Sigmoid colon (tissue), 7 donors: ENCODE measurements around the gene AIM2. TPM values are rescaled to one million over a fixed set of nuclear protein-coding genes. Genes with fewer than 3 reads are reported as not detected.

Experiments
- DNase-seq: peaks from one replicate; pipeline ENCODE4 v3.0.0-alpha.2; 2019
- H3K27ac ChIP-seq, 4 donors: fragments of 200-600 bp; sonication (generic); one replicate each; pipeline ENCODE4 v1.5.1; 2016 to 2019; ENCODE audit warnings: mild to moderate bottlenecking in 1 of 4
- H3K27me3 ChIP-seq, 3 donors: fragments of 200-600 bp; sonication (generic); one replicate each; pipeline ENCODE4 v1.5.1; 2019; ENCODE audit warnings: mild to moderate bottlenecking in 1 of 3
- H3K36me3 ChIP-seq, 4 donors: fragments of 200-600 bp; sonication (generic); one replicate each; pipeline ENCODE4 v1.5.1; 2016 to 2019
- H3K4me1 ChIP-seq, 4 donors: fragments of 200-600 bp; sonication (generic); one replicate each; pipeline ENCODE4 v1.5.1; 2017 to 2019
- H3K4me3 ChIP-seq, 4 donors: fragments of 200-600 bp; sonication (generic); one replicate each; pipeline ENCODE4 v1.5.1; 2017 to 2019; ENCODE audit warnings: mild to moderate bottlenecking in 2 of 4, moderate library complexity in 1 of 4
- H3K9me3 ChIP-seq, 4 donors: fragments of 200-600 bp in 3 of 4; sonication (generic) in 3 of 4; one replicate each; pipeline versions ENCODE4 v1.5.1 to v1.6.1; 2013 to 2019
- CTCF ChIP-seq, 4 experiments: fragments of 450-650 bp in 3 of 4; fragments of 200-600 bp in 1 of 4; IDR thresholded peaks; one replicate each; pipeline ENCODE4 v1.5.1; 2016 to 2019; ENCODE audit warnings: antibody characterized with exemption in 4 of 4, mild to moderate bottlenecking in 3 of 4, moderate library complexity in 2 of 4
- EP300 ChIP-seq, 4 donors: sonication (generic); formaldehyde crosslinking; IDR thresholded peaks; one replicate each; pipeline ENCODE4 v1.6.1; 2017; ENCODE audit warnings: antibody characterized with exemption in 4 of 4
- POLR2A ChIP-seq, 2 donors: fragments of 450-650 bp; IDR thresholded peaks; one replicate each; pipeline ENCODE4 v1.6.1; 2016; ENCODE audit warnings: antibody characterized with exemption in 2 of 2, mild to moderate bottlenecking in 2 of 2, moderate library complexity in 2 of 2
- POLR2AphosphoS5 ChIP-seq, 4 donors: sonication (generic); formaldehyde crosslinking; IDR thresholded peaks; one replicate each; pipeline ENCODE4 v1.6.1; 2017; ENCODE audit warnings: antibody characterized with exemption in 4 of 4
- WGBS, 2 donors: extraction: QIAGEN DNeasy Blood & Tissue Kit; methylation state at CpG; one replicate each; pipeline ENCODE4 v1.1.7; 2013; 5-methylcytosine and 5-hydroxymethylcytosine counted together
- intact Hi-C: fragments of 100-400 bp; cut with DNase I; formaldehyde crosslinking; loops from one replicate; pipeline ENCODE4 v1.15.1; 2023
- polyA plus RNA-seq, 3 donors: library from polyadenylated mRNA; stranded (reverse); fragments of 200-250 nt; gene quantifications; one replicate each; pipeline ENCODE4 v1.2.3, GENCODE V29; 2013
- total RNA-seq, 4 donors: library from RNA; depleted of rRNA; stranded (reverse); fragments of >200 nt; gene quantifications; one replicate each; pipeline ENCODE4 v1.1.0, GENCODE V29; 2016
- donor health status: healthy with polysubstance abuse.
- donor health status: Bipolar disorder and iron deficiency.
- donor health status: healthy.

The AIM2 gene, protein sequence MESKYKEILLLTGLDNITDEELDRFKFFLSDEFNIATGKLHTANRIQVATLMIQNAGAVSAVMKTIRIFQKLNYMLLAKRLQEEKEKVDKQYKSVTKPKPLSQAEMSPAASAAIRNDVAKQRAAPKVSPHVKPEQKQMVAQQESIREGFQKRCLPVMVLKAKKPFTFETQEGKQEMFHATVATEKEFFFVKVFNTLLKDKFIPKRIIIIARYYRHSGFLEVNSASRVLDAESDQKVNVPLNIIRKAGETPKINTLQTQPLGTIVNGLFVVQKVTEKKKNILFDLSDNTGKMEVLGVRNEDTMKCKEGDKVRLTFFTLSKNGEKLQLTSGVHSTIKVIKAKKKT
- total RNA-seq (1 to 10 TPM in 1 of 4 donors, not detected in 3; 3.3 TPM), polyA plus RNA-seq (1 to 10 TPM in 2 of 3 donors, not detected in 1; 1.6 to 5.3 TPM)

GRCh38 chr1:159076438-159077119 is at the start of gene AIM2:
Gene AIM2, minus strand, starts transcription at chr1:159076766. Its CDS starts 3,267 bp downstream, at chr1:159073499.
- Histone ChIP-seq H3K4me1 (no peaks in the 10 kb centered on the region), H3K4me3 (no peak within 1 kb of the TSS)
- intact Hi-C loops: loop anchor here (10.0 kb wide), 1 partner anchor 1112 kb away; no protein-coding TSS in a partner anchor

GRCh38 chr1:159123587-159123986 is 47.0 kb upstream of the AIM2 start:
- no peak for DNase-seq
- intact Hi-C loops: no loop called here
- Histone ChIP-seq H3K9me3 (no peaks in the 10 kb centered on the region), H3K4me1 (no peaks in the 10 kb centered on the region), H3K36me3 (no peaks in the 10 kb centered on the region), H3K4me3 (no peak overlapping the region), H3K27me3 (peaks cover 0 to 8% (median 0%) of the 10 kb centered on the region in 3 donors), H3K27ac (no peak overlapping the region)
- TF ChIP-seq POLR2A (IDR thresholded peaks at IDR 0.05) (no peak), POLR2AphosphoS5 (IDR thresholded peaks at IDR 0.05) (no peak), CTCF (IDR thresholded peaks at IDR 0.05) (no peak), EP300 (IDR thresholded peaks at IDR 0.05) (no peak)
- 77 to 87% methylated on average over 5 of the region's 5 CpGs for WGBS, 2 donors

More at GRCh38 chr1:159076438-159077119, at the start of gene AIM2:
- Histone ChIP-seq H3K27ac (peak within 1 kb of the TSS in 1 of 4 donors; percentile 29), H3K27me3 (no peaks in the 10 kb centered on the region), H3K36me3 (no peaks in the 10 kb centered on the region), H3K9me3 (no peaks in the 10 kb centered on the region)
- no peak for TF ChIP-seq POLR2AphosphoS5 (IDR thresholded peaks at IDR 0.05)
- no peak for TF ChIP-seq CTCF (IDR thresholded peaks at IDR 0.05)
- TF ChIP-seq EP300 (IDR thresholded peaks at IDR 0.05): no peak
- TF ChIP-seq POLR2A (IDR thresholded peaks at IDR 0.05): no peak
- DNase-seq: no peak
- 64 to 67% methylated on average over 6 of the region's 6 CpGs for WGBS, 2 donors

- no peaks in the 10 kb centered on the region for H3K4me1 ChIP-seq
- no peaks in the 10 kb centered on the region for H3K36me3 ChIP-seq
- WGBS, 2 donors: 41 to 71% methylated on average over 2 of the region's 2 CpGs
- no peaks in the 10 kb centered on the region for H3K9me3 ChIP-seq
- intact Hi-C loops: no loop called here
- no peak overlapping the region for H3K4me3 ChIP-seq
- no peak for DNase-seq
- H3K27ac ChIP-seq: no peak overlapping the region
- peaks cover 0 to 8% (median 0%) of the 10 kb centered on the region in 3 donors for H3K27me3 ChIP-seq
- no peak for TF ChIP-seq POLR2A (IDR thresholded peaks at IDR 0.05)
- TF ChIP-seq CTCF (IDR thresholded peaks at IDR 0.05): no peak
- TF ChIP-seq EP300 (IDR thresholded peaks at IDR 0.05): no peak
- no peak for TF ChIP-seq POLR2AphosphoS5 (IDR thresholded peaks at IDR 0.05)
These were observed 45.5 kb upstream of the AIM2 start for GRCh38 chr1:159122005-159122621.

DNA sequence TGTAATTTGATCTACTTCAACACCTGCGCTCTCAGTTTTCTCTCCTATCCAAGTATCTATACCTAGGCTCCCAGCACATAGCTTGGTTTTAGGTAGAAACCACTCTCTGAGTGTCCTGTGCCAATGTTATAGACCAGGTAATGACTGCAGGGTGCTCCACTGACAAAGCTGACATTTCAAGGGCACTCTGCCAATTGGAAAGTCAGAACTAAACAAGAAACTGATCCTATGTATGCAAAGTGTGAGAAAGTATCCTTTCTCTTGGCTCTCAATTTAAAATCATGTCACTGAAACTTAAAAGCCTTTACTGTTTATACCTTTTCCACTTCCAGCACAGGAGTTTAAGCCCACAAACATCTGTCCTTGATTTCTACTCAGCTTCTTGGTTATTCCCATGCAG is 45.0 kb upstream of the AIM2 start:
- Histone ChIP-seq H3K4me3 (no peak overlapping the region), H3K4me1 (no peaks in the 10 kb centered on the region), H3K27ac (no peak overlapping the region), H3K27me3 (peaks cover 0 to 8% (median 0%) of the 10 kb centered on the region in 3 donors), H3K9me3 (no peaks in the 10 kb centered on the region), H3K36me3 (no peaks in the 10 kb centered on the region)
- TF ChIP-seq CTCF (IDR thresholded peaks at IDR 0.05) (no peak), POLR2AphosphoS5 (IDR thresholded peaks at IDR 0.05) (no peak), EP300 (IDR thresholded peaks at IDR 0.05) (no peak), POLR2A (IDR thresholded peaks at IDR 0.05) (no peak)
- WGBS, 2 donors: 88 to 93% methylated on average over 1 of the region's 1 CpG
- intact Hi-C loops: no loop called here
- no peak for DNase-seq
